Measurements from ENCODE around the gene PHACTR3.

- TF ChIP-seq POLR2AphosphoS5 (IDR thresholded peaks at IDR 0.05; ENCODE audit: low read depth, low read length), result no peak
- TF ChIP-seq CTCF (IDR thresholded peaks at IDR 0.05 in 2 of 3, conservative IDR thresholded peaks at IDR 0.05 in 1 of 3; ENCODE audit: borderline replicate concordance in 1 of 3, insufficient read depth in 1 of 3, low read depth in 2 of 3, low read length in 2 of 3), result no peak
- no peak for TF ChIP-seq CEBPB (IDR thresholded peaks at IDR 0.05; ENCODE audit: low read depth)
- TF ChIP-seq ZNF274 (IDR thresholded peaks at IDR 0.05; ENCODE audit: low read depth, low read length), result no peak
Observed at GRCh38 chr20:59781226-59781625, 176.9 kb downstream of the PHACTR3 start.

Data from HCT116 (cell line).